NT2/D1 (cell line): ENCODE data around the gene B3GLCT.

Experiments
- DNase-seq: peaks from one replicate; pipeline ENCODE4 v3.0.0-alpha.2; 2011; ENCODE audit warnings: low read depth, low spot score
- H3K27me3 ChIP-seq: 2 replicates; pipeline ENCODE4 v1.6.0; 2011; ENCODE audit warnings: mild to moderate bottlenecking; ENCODE audit not compliant: insufficient read length, insufficient read depth
- H3K36me3 ChIP-seq: 2 replicates; pipeline ENCODE4 v1.6.1; 2011; ENCODE audit warnings: mild to moderate bottlenecking, low read length, mixed read lengths; ENCODE audit not compliant: insufficient read depth, insufficient read length
- H3K4me1 ChIP-seq: 2 replicates; pipeline ENCODE4 v1.5.1; 2011; ENCODE audit not compliant: insufficient read depth, insufficient read length
- H3K4me3 ChIP-seq: 2 replicates; pipeline ENCODE4 v1.5.1; 2011; ENCODE audit warnings: low read depth; ENCODE audit not compliant: insufficient read length
- H3K9ac ChIP-seq: 2 replicates; pipeline ENCODE4 v1.6.0; 2011; ENCODE audit warnings: low read depth; ENCODE audit not compliant: insufficient read length
- H3K9me3 ChIP-seq: 2 replicates; pipeline ENCODE4 v1.5.1; 2011; ENCODE audit warnings: mild to moderate bottlenecking, low read length; ENCODE audit not compliant: insufficient read depth
- SUZ12 ChIP-seq: IDR thresholded peaks from 2 replicates; pipeline ENCODE4 v1.6.1; 2011; ENCODE audit not compliant: insufficient read length, insufficient read depth; ENCODE audit errors: extremely low read depth
- YY1 ChIP-seq: IDR thresholded peaks from 2 replicates; pipeline ENCODE4 v1.6.1; 2011; ENCODE audit not compliant: insufficient read length, insufficient read depth
- ZNF274 ChIP-seq: IDR thresholded peaks from 2 replicates; pipeline ENCODE4 v1.6.1; 2011; ENCODE audit warnings: mild to moderate bottlenecking, low read depth, low read length

The B3GLCT gene

DNA sequence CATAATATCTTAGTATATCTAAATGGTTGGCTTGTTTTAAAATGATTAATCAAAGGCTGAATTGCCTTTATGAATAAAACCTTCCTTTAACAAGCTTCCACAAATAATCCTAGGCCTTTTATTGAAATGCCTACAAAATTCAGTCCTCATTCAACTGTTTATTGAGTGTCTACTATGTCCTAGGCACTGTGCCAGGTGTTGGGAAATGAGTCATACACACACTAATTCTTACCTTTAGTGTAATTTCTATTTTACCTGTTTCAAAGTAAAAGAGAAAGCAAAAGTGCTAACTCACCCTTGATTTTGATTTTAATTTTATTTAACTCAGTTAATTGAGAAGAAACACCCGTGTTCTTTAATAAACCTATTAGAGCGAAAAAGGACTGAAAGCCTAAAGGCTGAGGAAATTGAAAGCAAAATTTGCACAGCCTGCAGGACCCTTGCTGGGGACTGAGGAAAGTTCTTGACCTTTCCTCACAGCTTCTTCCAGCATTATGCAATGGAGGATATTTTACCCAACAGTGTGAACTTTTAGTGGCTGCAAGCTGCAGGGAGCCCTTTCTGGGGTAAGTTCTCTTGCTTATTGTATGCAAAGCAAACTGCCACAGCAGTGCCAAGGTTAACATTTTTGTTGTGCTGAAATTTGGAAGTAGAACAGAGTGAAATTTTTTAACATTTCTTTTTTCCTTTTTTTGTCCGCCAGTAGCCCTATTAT is 83.1 kb downstream of the B3GLCT start:
- no peaks in the 10 kb centered on the region for H3K27me3 ChIP-seq
- H3K4me1 ChIP-seq: no peaks in the 10 kb centered on the region
- TF ChIP-seq ZNF274: no peak
- TF ChIP-seq YY1: no peak
- no peak for TF ChIP-seq SUZ12
- H3K4me3 ChIP-seq: no peak overlapping the region
- H3K9me3 ChIP-seq: peaks cover 6% of the 10 kb centered on the region; the same call in 1 of the 2 replicates
- H3K9ac ChIP-seq: no peak overlapping the region
- DNase-seq: no peak
- no peaks in the 10 kb centered on the region for H3K36me3 ChIP-seq

DNA sequence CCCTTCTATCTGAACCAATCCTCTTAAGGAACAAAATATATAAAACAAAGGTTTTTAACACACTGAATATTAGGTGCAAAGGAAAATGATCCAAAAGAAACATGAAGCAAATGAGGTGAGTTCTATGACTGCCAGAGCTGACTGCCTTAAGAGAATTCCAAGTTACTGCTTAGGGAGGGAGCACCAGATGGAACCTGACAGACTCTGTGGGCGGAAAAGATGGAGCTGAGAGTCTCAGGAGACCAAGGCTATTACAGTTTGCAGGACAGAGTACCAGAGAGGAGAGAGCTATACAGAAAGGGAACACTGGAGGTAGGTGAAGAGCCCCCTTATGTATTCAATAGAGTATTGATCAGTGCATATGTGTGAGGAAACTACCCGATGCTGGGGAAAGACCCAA is 87.2 kb downstream of the B3GLCT start:
- TF ChIP-seq YY1 (no peak), ZNF274 (no peak), SUZ12 (no peak)
- no peak overlapping the region for H3K4me3 ChIP-seq
- peaks cover 4% of the 10 kb centered on the region; the same call in 1 of the 2 replicates for H3K9me3 ChIP-seq
- no peak overlapping the region for H3K9ac ChIP-seq
- no peaks in the 10 kb centered on the region for H3K27me3 ChIP-seq
- H3K4me1 ChIP-seq: no peaks in the 10 kb centered on the region
- H3K36me3 ChIP-seq: no peaks in the 10 kb centered on the region
- DNase-seq: no peak

DNA sequence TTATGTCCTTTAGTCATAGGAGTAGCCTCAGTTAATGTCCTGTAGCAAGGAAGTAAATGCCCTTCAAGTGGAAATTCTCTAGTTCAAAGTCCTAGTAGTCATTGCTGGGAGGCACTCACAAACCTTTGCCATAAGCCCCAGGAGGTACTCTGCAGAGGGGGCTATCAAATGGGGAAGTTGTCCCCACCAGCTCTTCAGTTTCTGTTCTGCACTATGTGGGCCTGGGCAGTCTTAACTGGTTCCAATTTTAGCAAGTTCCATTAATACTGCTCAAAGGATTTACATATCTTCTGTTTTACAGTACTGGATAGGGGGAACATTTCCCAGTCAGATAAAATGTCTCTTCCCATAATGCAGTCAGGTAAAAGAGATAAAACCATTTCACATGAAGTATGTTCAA is 101.3 kb downstream of the B3GLCT start:
- Histone ChIP-seq H3K27me3 (no peaks in the 10 kb centered on the region), H3K9ac (no peak overlapping the region), H3K9me3 (peaks cover 4% of the 10 kb centered on the region; the same call in 1 of the 2 replicates), H3K36me3 (no peaks in the 10 kb centered on the region), H3K4me3 (no peak overlapping the region), H3K4me1 (no peaks in the 10 kb centered on the region)
- no peak for DNase-seq
- TF ChIP-seq SUZ12: no peak
- no peak for TF ChIP-seq YY1
- no peak for TF ChIP-seq ZNF274

DNA sequence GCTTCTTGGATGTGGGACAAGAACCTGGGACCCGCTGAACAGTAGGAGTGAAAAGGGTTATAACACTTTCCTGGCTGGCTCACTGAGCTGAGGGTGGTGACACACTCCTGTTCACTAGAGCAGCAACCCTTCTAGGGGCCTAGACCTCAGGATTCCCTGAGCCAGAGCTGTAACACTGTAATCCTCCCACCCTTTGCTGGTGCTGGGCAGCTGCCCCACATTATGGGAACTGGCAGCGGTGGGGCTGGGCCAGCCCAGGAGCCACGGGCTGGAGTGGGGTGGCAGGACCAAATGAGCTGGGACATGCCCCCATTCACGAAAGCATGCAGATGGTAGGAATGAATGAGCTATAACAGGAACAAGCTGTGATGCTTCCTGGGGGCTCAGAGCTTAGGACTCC is 110.6 kb downstream of the B3GLCT start:
- Histone ChIP-seq H3K27me3 (no peaks in the 10 kb centered on the region), H3K36me3 (no peaks in the 10 kb centered on the region), H3K4me3 (no peak overlapping the region), H3K4me1 (no peaks in the 10 kb centered on the region), H3K9ac (no peak overlapping the region), H3K9me3 (peaks cover 27% of the 10 kb centered on the region; the same call in 1 of the 2 replicates)
- TF ChIP-seq SUZ12 (no peak), YY1 (no peak), ZNF274 (no peak)
- no peak for DNase-seq

DNA sequence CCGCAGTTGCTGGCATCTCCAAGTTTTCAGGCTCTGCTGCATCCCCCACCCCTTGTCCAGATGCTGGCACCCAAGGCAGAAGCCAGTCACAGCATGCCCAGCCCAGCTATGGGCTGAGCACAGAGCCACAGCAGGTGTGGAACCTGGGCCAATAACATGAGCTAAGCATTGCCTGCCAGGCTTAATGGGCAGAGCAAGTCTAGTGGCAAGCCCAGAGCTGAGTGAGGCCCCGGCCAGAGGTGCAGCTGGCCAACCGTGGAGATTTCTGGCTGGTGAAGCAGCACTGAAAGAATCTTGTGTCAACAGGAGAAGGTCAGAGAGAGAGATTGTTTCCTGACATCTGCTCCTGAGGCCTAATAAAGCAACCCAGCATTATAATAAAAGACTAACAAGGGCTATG is 111.0 kb downstream of the B3GLCT start:
- H3K9me3 ChIP-seq: peaks cover 31% of the 10 kb centered on the region; the same call in 1 of the 2 replicates
- no peak for TF ChIP-seq SUZ12
- no peak for TF ChIP-seq ZNF274
- no peak for TF ChIP-seq YY1
- no peak overlapping the region for H3K4me3 ChIP-seq
- no peaks in the 10 kb centered on the region for H3K27me3 ChIP-seq
- no peak for DNase-seq
- no peak overlapping the region for H3K9ac ChIP-seq
- no peaks in the 10 kb centered on the region for H3K36me3 ChIP-seq
- H3K4me1 ChIP-seq: no peaks in the 10 kb centered on the region

DNA sequence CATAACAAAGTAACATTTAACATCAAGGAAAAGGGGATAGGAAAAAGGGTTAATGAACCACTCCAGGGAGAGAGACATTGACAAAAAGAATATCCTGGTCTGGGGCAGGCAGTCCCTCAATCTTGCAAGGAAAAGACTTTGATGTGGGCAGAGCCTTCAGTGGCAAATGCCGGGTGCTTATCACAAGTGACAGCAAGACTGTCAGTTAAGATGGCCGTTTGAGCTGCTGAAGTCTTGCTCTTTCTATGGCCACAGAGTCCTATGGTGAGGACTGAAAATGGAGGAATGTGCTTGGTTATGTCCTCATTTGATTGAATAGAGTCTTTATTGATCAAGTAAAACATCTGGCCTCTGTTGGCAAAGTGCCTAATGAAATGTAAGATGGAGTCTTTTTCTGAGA is 112.1 kb downstream of the B3GLCT start:
- Histone ChIP-seq H3K4me1 (no peaks in the 10 kb centered on the region), H3K9me3 (peaks cover 42% of the 10 kb centered on the region; the same call in 1 of the 2 replicates), H3K4me3 (no peak overlapping the region), H3K9ac (no peak overlapping the region), H3K36me3 (no peaks in the 10 kb centered on the region), H3K27me3 (no peaks in the 10 kb centered on the region)
- no peak for DNase-seq
- TF ChIP-seq SUZ12: no peak
- no peak for TF ChIP-seq ZNF274
- no peak for TF ChIP-seq YY1

DNA sequence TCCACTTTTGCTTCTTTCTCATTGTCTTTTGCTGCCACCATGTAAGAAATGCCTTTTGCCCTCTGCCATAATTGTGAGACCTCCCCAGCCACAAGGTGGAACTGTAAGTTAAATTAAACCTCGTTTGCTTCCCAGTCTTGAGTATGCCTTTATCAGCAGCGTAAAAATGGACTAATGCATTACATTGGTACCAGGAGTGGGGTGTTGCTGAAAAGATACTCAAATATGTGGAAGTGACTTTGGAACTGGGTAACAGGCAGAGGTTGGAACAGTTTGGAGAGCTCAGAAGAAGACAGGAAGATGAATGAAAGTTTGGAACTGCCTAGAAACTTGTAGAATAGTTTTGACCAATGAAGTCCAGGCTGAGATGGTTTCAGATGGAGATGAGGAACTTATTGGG is 115.2 kb downstream of the B3GLCT start:
- H3K36me3 ChIP-seq: peaks cover 2% of the 10 kb centered on the region
- TF ChIP-seq SUZ12: no peak
- TF ChIP-seq YY1: no peak
- TF ChIP-seq ZNF274: no peak
- peaks cover 34% of the 10 kb centered on the region; the same call in 1 of the 2 replicates for H3K9me3 ChIP-seq
- H3K4me1 ChIP-seq: no peaks in the 10 kb centered on the region
- no peak overlapping the region for H3K4me3 ChIP-seq
- H3K27me3 ChIP-seq: no peaks in the 10 kb centered on the region
- no peak for DNase-seq
- no peak overlapping the region for H3K9ac ChIP-seq

DNA sequence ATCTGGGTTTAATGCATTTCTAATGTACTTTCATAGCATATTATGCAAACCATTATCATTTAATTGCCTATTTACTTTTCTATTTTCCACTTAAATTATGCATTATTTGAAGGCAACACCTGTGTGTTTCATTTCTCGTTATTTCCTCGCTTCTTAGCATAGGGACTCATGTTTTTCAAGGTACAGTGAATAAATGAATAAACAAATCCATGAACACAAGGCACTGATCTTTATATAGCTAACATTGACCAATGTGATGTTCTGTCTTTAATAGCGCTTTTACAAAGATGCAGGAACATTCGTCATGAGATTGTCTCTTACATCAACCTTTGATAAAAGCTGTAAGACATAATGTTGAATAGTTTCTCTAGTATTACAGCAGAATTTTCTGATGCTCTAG is 121.2 kb downstream of the B3GLCT start:
- peaks cover 11% of the 10 kb centered on the region; the same call in 1 of the 2 replicates for H3K9me3 ChIP-seq
- no peak for DNase-seq
- peaks cover 5% of the 10 kb centered on the region for H3K36me3 ChIP-seq
- no peaks in the 10 kb centered on the region for H3K27me3 ChIP-seq
- TF ChIP-seq YY1: no peak
- no peak for TF ChIP-seq ZNF274
- TF ChIP-seq SUZ12: no peak
- H3K4me1 ChIP-seq: no peaks in the 10 kb centered on the region
- no peak overlapping the region for H3K4me3 ChIP-seq
- H3K9ac ChIP-seq: no peak overlapping the region
